Fibroblast of the aortic adventitia (primary cell): Measurements from ENCODE around the gene ANKH. TPM values are rescaled to one million over a fixed set of nuclear protein-coding genes. Genes with fewer than 3 reads are reported as not detected.

Experiments
- DNase-seq: peaks from one replicate; pipeline ENCODE4 v3.0.0-alpha.2; 2010; ENCODE audit warnings: low read depth
- H3K4me3 ChIP-seq: 2 replicates; pipeline ENCODE4 v1.5.1; 2011; ENCODE audit warnings: low read depth, mild to moderate bottlenecking, control low read depth, low read length, moderate library complexity
- CTCF ChIP-seq: IDR thresholded peaks from 2 replicates; pipeline ENCODE4 v1.5.1; 2011; ENCODE audit warnings: mild to moderate bottlenecking, low read length, control low read depth, inconsistent platforms; ENCODE audit not compliant: insufficient read depth
- total RNA-seq: library from RNA; depleted of rRNA; stranded (reverse); fragments of >200 nt; gene quantifications from 2 replicates; pipeline ENCODE4 v1.2.3, GENCODE V29; 2012; ENCODE audit warnings: low replicate concordance

Gene ANKH
- total RNA-seq, 1 donor, result 82.2 TPM

- no peak overlapping the region for H3K4me3 ChIP-seq
- no peak for TF ChIP-seq CTCF
- DNase-seq, result no peak
These were observed 173.1 kb downstream of the ANKH start for GRCh38 chr5:14698495-14698894.

GRCh38 chr5:14696851-14697250 lies 174.7 kb downstream of the ANKH start:
- no peak overlapping the region for H3K4me3 ChIP-seq
- no peak for DNase-seq
- TF ChIP-seq CTCF, result no peak

- H3K4me3 ChIP-seq, result no peak overlapping the region
- TF ChIP-seq CTCF, result no peak
- no peak for DNase-seq
These were observed 175.5 kb downstream of the ANKH start for GRCh38 chr5:14696057-14696456.

- H3K4me3 ChIP-seq, result no peak overlapping the region
- no peak for TF ChIP-seq CTCF
- no peak for DNase-seq
These were observed 176.4 kb downstream of the ANKH start for GRCh38 chr5:14695152-14695551.

- no peak for DNase-seq
- H3K4me3 ChIP-seq, result no peak overlapping the region
- TF ChIP-seq CTCF, result no peak
These were observed 178.5 kb downstream of the ANKH start for GRCh38 chr5:14693070-14693469.

- no peak for TF ChIP-seq CTCF
- DNase-seq, result peak; percentile 41
- H3K4me3 ChIP-seq, result no peak overlapping the region
These were observed 184.4 kb downstream of the ANKH start for GRCh38 chr5:14687023-14687665.

- no peak for TF ChIP-seq CTCF
- H3K4me3 ChIP-seq, result no peak overlapping the region
- no peak for DNase-seq
These were observed 185.1 kb downstream of the ANKH start for GRCh38 chr5:14686517-14686916.
